WTC11 (cell line): ENCODE results near the gene GDI1.

ENCODE experiments used
- CTCF ChIP-seq: fragments of 200-600 bp; IDR thresholded peaks from 2 replicates; pipeline ENCODE4 v1.8.0; 2022; ENCODE audit warnings: antibody characterized with exemption
- E2F1 ChIP-seq: sonication (generic); formaldehyde crosslinking; IDR thresholded peaks from 2 replicates; pipeline ENCODE4 v1.8.0; 2022; ENCODE audit warnings: mild to moderate bottlenecking, missing genetic modification reagents
- ETV6 ChIP-seq: sonication (generic); formaldehyde crosslinking; IDR thresholded peaks from 2 replicates; pipeline ENCODE4 v1.8.1; 2022; ENCODE audit warnings: mild to moderate bottlenecking, missing genetic modification reagents
- HMGXB4 ChIP-seq: sonication (generic); formaldehyde crosslinking; IDR thresholded peaks from 2 replicates; pipeline ENCODE4 v1.8.1; 2023; ENCODE audit warnings: mild to moderate bottlenecking, moderate library complexity, missing genetic modification reagents
- IRF1 ChIP-seq: sonication (generic); formaldehyde crosslinking; IDR thresholded peaks from 2 replicates; pipeline ENCODE4 v1.8.0; 2023; ENCODE audit warnings: missing genetic modification reagents
- SP1 ChIP-seq: sonication (generic); formaldehyde crosslinking; conservative IDR thresholded peaks from 2 replicates; pipeline ENCODE4 v1.8.1; 2022; ENCODE audit warnings: missing genetic modification reagents
- ZBTB21 ChIP-seq: sonication (generic); formaldehyde crosslinking; IDR thresholded peaks from 2 replicates; pipeline ENCODE4 v1.8.1; 2023; ENCODE audit warnings: mild to moderate bottlenecking, missing genetic modification reagents, borderline replicate concordance

- TF ChIP-seq CTCF (no peak), SP1 (CRISPR knock-in tag) (no peak), IRF1 (CRISPR knock-in tag) (no peak), ZBTB21 (CRISPR knock-in tag) (no peak), E2F1 (CRISPR knock-in tag) (no peak), ETV6 (no peak), HMGXB4 (CRISPR knock-in tag) (no peak)
Measured at GRCh38 chrX:154403858-154404257, 33.1 kb upstream of the GDI1 start.
